Measurements from ENCODE around the gene ANO10. TPM values are rescaled to one million over a fixed set of nuclear protein-coding genes. Genes with fewer than 3 reads are reported as not detected.
A peak's percentile ranks its signal among the peaks of the same experiment; 100 is the strongest.
"Not testable (repeated sequence)": the region's sequence is repeated elsewhere in the genome, so short reads cannot be mapped to it uniquely, and the experiment has no call there.

Gene ANO10
- total RNA-seq = 39.1 TPM

- DNase-seq (ENCODE audit: low spot score in 2 of 2) = peak; percentile 91 to 94
- FAIRE-seq = no peak
These were observed at the start of gene ANO10 for GRCh38 chr3:43621656-43622432. TSS of gene ANO10 (minus strand) at chr3:43622011. CDS start at chr3:43605852, 16,159 bp downstream.

- FAIRE-seq = no peak
- no peak for DNase-seq (ENCODE audit: low spot score in 2 of 2)
These were observed 49.1 kb upstream of the ANO10 start for GRCh38 chr3:43670635-43671522.

GRCh38 chr3:43665011-43665410 lies 43.2 kb upstream of the ANO10 start:
- not testable (repeated sequence) for FAIRE-seq; DNase-seq (ENCODE audit: low spot score in 2 of 2)

GRCh38 chr3:43661376-43661775 lies 39.6 kb upstream of the ANO10 start:
- not testable (repeated sequence) for DNase-seq (ENCODE audit: low spot score in 2 of 2); FAIRE-seq

GRCh38 chr3:43659250-43659880 lies 37.6 kb upstream of the ANO10 start:
- DNase-seq (ENCODE audit: low spot score in 2 of 2) (no peak), FAIRE-seq (no peak)

GRCh38 chr3:43656390-43656789 lies 34.6 kb upstream of the ANO10 start:
- DNase-seq (ENCODE audit: low spot score in 2 of 2); FAIRE-seq: not testable (repeated sequence)

- no peak for FAIRE-seq
- DNase-seq (ENCODE audit: low spot score in 2 of 2) = no peak
These were observed 28.5 kb upstream of the ANO10 start for GRCh38 chr3:43650345-43650744.

GRCh38 chr3:43649365-43649968 lies 27.7 kb upstream of the ANO10 start:
- no peak for FAIRE-seq

GRCh38 chr3:43648957-43649356 lies 27.1 kb upstream of the ANO10 start:
- DNase-seq (ENCODE audit: low spot score in 2 of 2) = no peak
- no peak for FAIRE-seq

More at GRCh38 chr3:43649365-43649968, 27.7 kb upstream of the ANO10 start:
- no peak for DNase-seq (ENCODE audit: low spot score in 2 of 2)

GRCh38 chr3:43647331-43648166 lies 25.7 kb upstream of the ANO10 start:
- FAIRE-seq (no peak), DNase-seq (ENCODE audit: low spot score in 2 of 2) (no peak)

- no peak for DNase-seq (ENCODE audit: low spot score in 2 of 2)
- FAIRE-seq = no peak
These were observed 22.6 kb upstream of the ANO10 start for GRCh38 chr3:43644443-43644842.

GRCh38 chr3:43641306-43642114 lies 19.7 kb upstream of the ANO10 start:
- FAIRE-seq (no peak), DNase-seq (ENCODE audit: low spot score in 2 of 2) (no peak)

GRCh38 chr3:43640681-43641080 lies 18.9 kb upstream of the ANO10 start:
- DNase-seq (ENCODE audit: low spot score in 2 of 2) = no peak
- no peak for FAIRE-seq

GRCh38 chr3:43638594-43639447 lies 17.0 kb upstream of the ANO10 start:
- DNase-seq (ENCODE audit: low spot score in 2 of 2) = no peak
- FAIRE-seq = no peak

GRCh38 chr3:43637702-43638101 lies 15.9 kb upstream of the ANO10 start:
- no peak for FAIRE-seq
- DNase-seq (ENCODE audit: low spot score in 2 of 2) = no peak

- FAIRE-seq (no peak), DNase-seq (ENCODE audit: low spot score in 2 of 2) (no peak)
These were observed 11.2 kb upstream of the ANO10 start for GRCh38 chr3:43632986-43633385.

GRCh38 chr3:43632269-43632733 lies 10.5 kb upstream of the ANO10 start:
- DNase-seq (ENCODE audit: low spot score in 2 of 2) (no peak), FAIRE-seq (no peak)

GRCh38 chr3:43629741-43630140 lies 7.9 kb upstream of the ANO10 start:
- no peak for FAIRE-seq
- DNase-seq (ENCODE audit: low spot score in 2 of 2) = no peak

Measured in frontal cortex (tissue), 4 donors.